GM12874 (cell line): ENCODE measurements around the gene SERP2.

Experiments
- CTCF ChIP-seq: IDR thresholded peaks from 2 replicates; pipeline ENCODE4 v1.5.1; 2011; ENCODE audit warnings: low read depth, mild to moderate bottlenecking, control low read depth, low read length, moderate library complexity; ENCODE audit not compliant: insufficient read depth

Gene SERP2

GRCh38 chr13:44382635-44383145, 9.1 kb downstream of the SERP2 start:
- no peak for TF ChIP-seq CTCF

GRCh38 chr13:44383945-44384344, 10.3 kb downstream of the SERP2 start:
- TF ChIP-seq CTCF: no peak

- TF ChIP-seq CTCF: no peak
Measured at GRCh38 chr13:44384778-44385177, 11.2 kb downstream of the SERP2 start.

- TF ChIP-seq CTCF: no peak
Measured at GRCh38 chr13:44385401-44385800, 11.8 kb downstream of the SERP2 start.

GRCh38 chr13:44385847-44386246, 12.2 kb downstream of the SERP2 start:
- TF ChIP-seq CTCF: no peak

GRCh38 chr13:44386913-44387556, 13.4 kb downstream of the SERP2 start:
- no peak for TF ChIP-seq CTCF

GRCh38 chr13:44388427-44389059, 14.9 kb downstream of the SERP2 start:
- no peak for TF ChIP-seq CTCF
